HL-60 (cell line): ENCODE data around the gene FAM114A2.

Experiments used
- DNase-seq, 2 experiments: peaks; one replicate each; pipeline ENCODE4 v3.0.0-alpha.2; 2010 to 2020; ENCODE audit warnings: low read depth in 1 of 2, low spot score in 1 of 2
- H3K27ac ChIP-seq: fragments of 250-450 bp; sonication (Bioruptor Pico); replicated peaks from 2 replicates; pipeline ENCODE4 v1.5.1; 2020; ENCODE audit warnings: mild to moderate bottlenecking, moderate library complexity
- H3K27me3 ChIP-seq: fragments of 250-450 bp; sonication (Bioruptor Pico); 2 replicates; pipeline ENCODE4 v1.5.1; 2021; ENCODE audit warnings: mild to moderate bottlenecking, moderate library complexity; ENCODE audit not compliant: insufficient read depth, poor library complexity, severe bottlenecking
- H3K4me3 ChIP-seq: replicated peaks from 2 replicates; pipeline ENCODE4 v1.5.1; 2011; ENCODE audit warnings: mild to moderate bottlenecking, control low read depth, low read length; ENCODE audit not compliant: insufficient read depth
- GABPA ChIP-seq: IDR thresholded peaks from 2 replicates; pipeline ENCODE4 v1.6.1; 2012; ENCODE audit warnings: low read depth
- POLR2AphosphoS5 ChIP-seq: IDR thresholded peaks from 2 replicates; pipeline ENCODE4 v1.6.1; 2012; ENCODE audit warnings: low read depth
- SPI1 ChIP-seq: IDR thresholded peaks from 2 replicates; pipeline ENCODE4 v1.6.1; 2012; ENCODE audit warnings: low read depth, mild to moderate bottlenecking, borderline replicate concordance
- TF ChIP-seq, protein P1 (sequence below): IDR thresholded peaks from one replicate; pipeline ENCODE4 v1.5.1; 2011; ENCODE audit warnings: low read length, control low read depth, inconsistent platforms; ENCODE audit not compliant: insufficient read depth
- TF ChIP-seq, protein P2 (sequence below): IDR thresholded peaks from 2 replicates; pipeline ENCODE4 v1.6.1; 2012; ENCODE audit warnings: low read depth; ENCODE audit not compliant: insufficient replicate concordance

FAM114A2 gene

GRCh38 chr5:154077696-154078095 lies 39.0 kb upstream of the FAM114A2 start:
- Histone ChIP-seq H3K4me3 (no peak overlapping the region), H3K27me3 (no peaks in the 10 kb centered on the region), H3K27ac (no peak overlapping the region)
- TF ChIP-seq POLR2AphosphoS5 (no peak), SPI1 (no peak)
- TF ChIP-seq, protein P1, sequence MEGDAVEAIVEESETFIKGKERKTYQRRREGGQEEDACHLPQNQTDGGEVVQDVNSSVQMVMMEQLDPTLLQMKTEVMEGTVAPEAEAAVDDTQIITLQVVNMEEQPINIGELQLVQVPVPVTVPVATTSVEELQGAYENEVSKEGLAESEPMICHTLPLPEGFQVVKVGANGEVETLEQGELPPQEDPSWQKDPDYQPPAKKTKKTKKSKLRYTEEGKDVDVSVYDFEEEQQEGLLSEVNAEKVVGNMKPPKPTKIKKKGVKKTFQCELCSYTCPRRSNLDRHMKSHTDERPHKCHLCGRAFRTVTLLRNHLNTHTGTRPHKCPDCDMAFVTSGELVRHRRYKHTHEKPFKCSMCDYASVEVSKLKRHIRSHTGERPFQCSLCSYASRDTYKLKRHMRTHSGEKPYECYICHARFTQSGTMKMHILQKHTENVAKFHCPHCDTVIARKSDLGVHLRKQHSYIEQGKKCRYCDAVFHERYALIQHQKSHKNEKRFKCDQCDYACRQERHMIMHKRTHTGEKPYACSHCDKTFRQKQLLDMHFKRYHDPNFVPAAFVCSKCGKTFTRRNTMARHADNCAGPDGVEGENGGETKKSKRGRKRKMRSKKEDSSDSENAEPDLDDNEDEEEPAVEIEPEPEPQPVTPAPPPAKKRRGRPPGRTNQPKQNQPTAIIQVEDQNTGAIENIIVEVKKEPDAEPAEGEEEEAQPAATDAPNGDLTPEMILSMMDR = no peak
- TF ChIP-seq, protein P2, sequence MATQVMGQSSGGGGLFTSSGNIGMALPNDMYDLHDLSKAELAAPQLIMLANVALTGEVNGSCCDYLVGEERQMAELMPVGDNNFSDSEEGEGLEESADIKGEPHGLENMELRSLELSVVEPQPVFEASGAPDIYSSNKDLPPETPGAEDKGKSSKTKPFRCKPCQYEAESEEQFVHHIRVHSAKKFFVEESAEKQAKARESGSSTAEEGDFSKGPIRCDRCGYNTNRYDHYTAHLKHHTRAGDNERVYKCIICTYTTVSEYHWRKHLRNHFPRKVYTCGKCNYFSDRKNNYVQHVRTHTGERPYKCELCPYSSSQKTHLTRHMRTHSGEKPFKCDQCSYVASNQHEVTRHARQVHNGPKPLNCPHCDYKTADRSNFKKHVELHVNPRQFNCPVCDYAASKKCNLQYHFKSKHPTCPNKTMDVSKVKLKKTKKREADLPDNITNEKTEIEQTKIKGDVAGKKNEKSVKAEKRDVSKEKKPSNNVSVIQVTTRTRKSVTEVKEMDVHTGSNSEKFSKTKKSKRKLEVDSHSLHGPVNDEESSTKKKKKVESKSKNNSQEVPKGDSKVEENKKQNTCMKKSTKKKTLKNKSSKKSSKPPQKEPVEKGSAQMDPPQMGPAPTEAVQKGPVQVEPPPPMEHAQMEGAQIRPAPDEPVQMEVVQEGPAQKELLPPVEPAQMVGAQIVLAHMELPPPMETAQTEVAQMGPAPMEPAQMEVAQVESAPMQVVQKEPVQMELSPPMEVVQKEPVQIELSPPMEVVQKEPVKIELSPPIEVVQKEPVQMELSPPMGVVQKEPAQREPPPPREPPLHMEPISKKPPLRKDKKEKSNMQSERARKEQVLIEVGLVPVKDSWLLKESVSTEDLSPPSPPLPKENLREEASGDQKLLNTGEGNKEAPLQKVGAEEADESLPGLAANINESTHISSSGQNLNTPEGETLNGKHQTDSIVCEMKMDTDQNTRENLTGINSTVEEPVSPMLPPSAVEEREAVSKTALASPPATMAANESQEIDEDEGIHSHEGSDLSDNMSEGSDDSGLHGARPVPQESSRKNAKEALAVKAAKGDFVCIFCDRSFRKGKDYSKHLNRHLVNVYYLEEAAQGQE = no peak
- DNase-seq = no peak

GRCh38 chr5:154076240-154076922 lies 37.7 kb upstream of the FAM114A2 start:
- TF ChIP-seq GABPA (no peak), POLR2AphosphoS5 (no peak), SPI1 (no peak)
- TF ChIP-seq, protein P1 = no peak
- TF ChIP-seq, protein P2 = no peak
- Histone ChIP-seq H3K27ac (no peak overlapping the region), H3K27me3 (no peaks in the 10 kb centered on the region), H3K4me3 (no peak overlapping the region)
- no peak for DNase-seq

DNA sequence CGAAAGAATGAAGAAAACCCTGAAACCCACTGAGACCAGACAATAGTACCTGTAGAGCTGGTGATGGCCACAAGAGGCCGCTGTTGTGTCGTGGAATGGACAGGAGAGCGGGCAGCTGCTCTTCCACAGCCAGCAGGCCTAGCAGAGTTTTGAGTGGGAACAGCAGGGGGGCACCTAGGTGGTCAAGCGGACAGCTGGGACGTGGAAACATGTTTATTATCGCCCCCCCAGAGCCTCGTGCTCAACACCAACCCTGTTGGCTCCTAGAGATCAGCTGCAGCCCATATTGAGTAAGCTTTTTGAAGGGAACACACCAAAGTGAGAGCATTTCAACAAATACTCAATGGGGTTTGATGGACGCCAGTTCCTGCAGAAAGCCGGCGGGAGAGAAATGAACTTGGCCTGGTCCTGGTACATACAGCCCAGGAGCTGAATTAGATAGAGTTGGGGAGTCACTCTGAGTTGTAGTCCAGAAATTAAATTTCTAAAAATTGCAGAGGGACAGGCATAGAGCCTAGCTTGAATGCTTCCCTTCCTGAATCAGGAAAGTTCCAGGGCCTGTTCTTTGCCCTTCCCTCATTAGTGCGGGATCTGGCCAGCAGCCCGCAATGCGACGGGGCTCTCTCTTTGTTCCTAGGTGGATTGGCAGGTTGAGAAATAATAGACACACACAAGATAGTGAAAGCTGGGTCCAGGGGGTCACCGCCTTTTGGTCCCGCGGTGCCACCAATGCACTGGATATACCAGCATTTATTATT lies 33.9 kb upstream of the FAM114A2 start:
- Histone ChIP-seq H3K27me3 (no peaks in the 10 kb centered on the region), H3K27ac (no peak overlapping the region), H3K4me3 (no peak overlapping the region)
- DNase-seq = peak; percentile 31 to 72
- TF ChIP-seq, protein P1 = peak; percentile 87
- TF ChIP-seq SPI1 = no peak
